ENCODE data around the gene SAPCD2.

DNA sequence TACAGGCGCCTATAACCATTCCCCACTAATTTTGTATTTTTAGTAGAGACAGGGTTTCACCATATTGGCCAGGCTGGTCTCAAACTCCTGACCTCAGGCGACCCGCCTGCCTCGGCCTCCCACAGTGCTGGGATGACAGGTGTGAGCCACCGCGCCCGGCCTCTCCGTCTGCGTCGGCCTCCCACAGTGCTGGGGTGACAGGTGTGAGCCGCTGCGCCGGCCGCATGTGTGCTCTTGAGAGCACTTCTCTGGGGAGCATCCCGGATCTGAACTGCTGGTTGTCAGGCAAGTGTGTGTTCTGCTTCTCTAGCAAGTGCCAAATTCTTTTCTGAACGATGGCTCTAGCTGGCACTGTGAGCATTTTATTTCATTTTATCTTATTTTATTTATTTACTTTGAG lies 12.8 kb downstream of the SAPCD2 start:
- TF ChIP-seq, protein P1, sequence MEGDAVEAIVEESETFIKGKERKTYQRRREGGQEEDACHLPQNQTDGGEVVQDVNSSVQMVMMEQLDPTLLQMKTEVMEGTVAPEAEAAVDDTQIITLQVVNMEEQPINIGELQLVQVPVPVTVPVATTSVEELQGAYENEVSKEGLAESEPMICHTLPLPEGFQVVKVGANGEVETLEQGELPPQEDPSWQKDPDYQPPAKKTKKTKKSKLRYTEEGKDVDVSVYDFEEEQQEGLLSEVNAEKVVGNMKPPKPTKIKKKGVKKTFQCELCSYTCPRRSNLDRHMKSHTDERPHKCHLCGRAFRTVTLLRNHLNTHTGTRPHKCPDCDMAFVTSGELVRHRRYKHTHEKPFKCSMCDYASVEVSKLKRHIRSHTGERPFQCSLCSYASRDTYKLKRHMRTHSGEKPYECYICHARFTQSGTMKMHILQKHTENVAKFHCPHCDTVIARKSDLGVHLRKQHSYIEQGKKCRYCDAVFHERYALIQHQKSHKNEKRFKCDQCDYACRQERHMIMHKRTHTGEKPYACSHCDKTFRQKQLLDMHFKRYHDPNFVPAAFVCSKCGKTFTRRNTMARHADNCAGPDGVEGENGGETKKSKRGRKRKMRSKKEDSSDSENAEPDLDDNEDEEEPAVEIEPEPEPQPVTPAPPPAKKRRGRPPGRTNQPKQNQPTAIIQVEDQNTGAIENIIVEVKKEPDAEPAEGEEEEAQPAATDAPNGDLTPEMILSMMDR (IDR thresholded peaks at IDR 0.05) = no peak
- TF ChIP-seq POLR2A (IDR thresholded peaks at IDR 0.05) = no peak
- no peak for TF ChIP-seq POLR2AphosphoS5 (IDR thresholded peaks at IDR 0.05)
- TF ChIP-seq EP300 (IDR thresholded peaks at IDR 0.05) = no peak

All from suprapubic skin (tissue), 4 donors.